ENCODE data around the gene FKBP5. TPM values are rescaled to one million over a fixed set of nuclear protein-coding genes. Genes with fewer than 3 reads are reported as not detected.

Gene FKBP5
- total RNA-seq, 4 donors from 2014 or later: 453 to 676 (median 478) TPM

GRCh38 chr6:35686873-35687555 lies 1.7 kb downstream of the FKBP5 start:
- 32 to 45% methylated on average over 4 of the region's 4 CpGs for WGBS, 2 donors (ENCODE audit: low coverage in 1 of 2)
- H3K4me3 ChIP-seq: peak overlapping the region; percentile 66 to 93
- H3K27ac ChIP-seq: peak overlapping the region; percentile 94 to 100 (median 98)

GRCh38 chr6:35686436-35686835 lies 2.3 kb downstream of the FKBP5 start:
- Histone ChIP-seq H3K27ac (peak overlapping the region; percentile 94 to 100 (median 98)), H3K4me3 (peak overlapping the region; percentile 66 to 93), H3K27me3 (no peaks in the 10 kb centered on the region), H3K9me3 (no peaks in the 10 kb centered on the region), H3K4me1 (peaks cover under 1 to 60% (median 18%) of the 10 kb centered on the region in 3 donors), H3K36me3 (peaks cover 0 to 28% of the 10 kb centered on the region in 2 donors)
- no peak for TF ChIP-seq EP300 (IDR thresholded peaks at IDR 0.05)
- TF ChIP-seq CTCF (IDR thresholded peaks at IDR 0.05): no peak
- TF ChIP-seq POLR2AphosphoS5 (IDR thresholded peaks at IDR 0.05): peak; percentile 43
- TF ChIP-seq POLR2A (IDR thresholded peaks at IDR 0.05): peak in 1 of 2 donors; percentile 6
- 38 to 63% methylated on average over 2 of the region's 2 CpGs for WGBS, 2 donors (ENCODE audit: low coverage in 1 of 2)
- ATAC-seq: no peak

More at GRCh38 chr6:35686873-35687555, 1.7 kb downstream of the FKBP5 start:
- Histone ChIP-seq H3K9me3 (no peaks in the 10 kb centered on the region), H3K4me1 (peaks cover 4 to 60% (median 22%) of the 10 kb centered on the region in 3 donors), H3K36me3 (peaks cover 0 to 25% of the 10 kb centered on the region in 2 donors), H3K27me3 (no peaks in the 10 kb centered on the region)
- TF ChIP-seq POLR2AphosphoS5 (IDR thresholded peaks at IDR 0.05): no peak
- no peak for TF ChIP-seq EP300 (IDR thresholded peaks at IDR 0.05)
- no peak for TF ChIP-seq POLR2A (IDR thresholded peaks at IDR 0.05)
- no peak for TF ChIP-seq CTCF (IDR thresholded peaks at IDR 0.05)
- ATAC-seq: no peak

- H3K4me1 ChIP-seq: peaks cover 5 to 66% (median 8%) of the 10 kb centered on the region in 3 donors
- peak overlapping the region in 1 of 4 donors; percentile 35 for H3K27ac ChIP-seq
- TF ChIP-seq POLR2A (IDR thresholded peaks at IDR 0.05) (no peak), EP300 (IDR thresholded peaks at IDR 0.05) (no peak), CTCF (IDR thresholded peaks at IDR 0.05) (no peak), POLR2AphosphoS5 (IDR thresholded peaks at IDR 0.05) (no peak)
- peak overlapping the region in 1 of 2 donors; percentile 93 for H3K4me3 ChIP-seq
- peak; percentile 5 for ATAC-seq
- no peaks in the 10 kb centered on the region for H3K27me3 ChIP-seq
- peaks cover 0 to 55% of the 10 kb centered on the region in 2 donors for H3K36me3 ChIP-seq
- H3K9me3 ChIP-seq: no peaks in the 10 kb centered on the region
Observed at GRCh38 chr6:35683267-35683666, 5.4 kb downstream of the FKBP5 start.

- H3K4me3 ChIP-seq: peak overlapping the region; percentile 13 to 26
- no peak overlapping the region for H3K27ac ChIP-seq
- H3K27me3 ChIP-seq: no peaks in the 10 kb centered on the region
- H3K9me3 ChIP-seq: no peaks in the 10 kb centered on the region
- peaks cover 0 to 73% of the 10 kb centered on the region in 2 donors for H3K36me3 ChIP-seq
- no peak for TF ChIP-seq EP300 (IDR thresholded peaks at IDR 0.05)
- TF ChIP-seq POLR2AphosphoS5 (IDR thresholded peaks at IDR 0.05): no peak
- no peak for TF ChIP-seq POLR2A (IDR thresholded peaks at IDR 0.05)
- TF ChIP-seq CTCF (IDR thresholded peaks at IDR 0.05): no peak
- H3K4me1 ChIP-seq: peaks cover 14 to 85% (median 17%) of the 10 kb centered on the region in 3 donors
- WGBS, 2 donors (ENCODE audit: low coverage in 1 of 2): 90 to 100% methylated on average over 1 of the region's 1 CpG
- no peak for ATAC-seq
Observed at GRCh38 chr6:35681298-35681697, 7.4 kb downstream of the FKBP5 start.

- ATAC-seq: no peak
- Histone ChIP-seq H3K4me3 (peak overlapping the region in 1 of 2 donors; percentile 2), H3K36me3 (peaks cover 0 to 76% of the 10 kb centered on the region in 2 donors), H3K27ac (no peak overlapping the region), H3K9me3 (no peaks in the 10 kb centered on the region), H3K4me1 (peaks cover 25 to 100% (median 27%) of the 10 kb centered on the region in 3 donors), H3K27me3 (no peaks in the 10 kb centered on the region)
- WGBS, 2 donors (ENCODE audit: low coverage in 1 of 2): 86 to 100% methylated on average over 1 of the region's 1 CpG
- no peak for TF ChIP-seq POLR2A (IDR thresholded peaks at IDR 0.05)
- TF ChIP-seq POLR2AphosphoS5 (IDR thresholded peaks at IDR 0.05): no peak
- TF ChIP-seq CTCF (IDR thresholded peaks at IDR 0.05): no peak
- no peak for TF ChIP-seq EP300 (IDR thresholded peaks at IDR 0.05)
Observed at GRCh38 chr6:35679399-35679798, 9.3 kb downstream of the FKBP5 start.

All from gastroesophageal sphincter (tissue), 4 donors.